Measurements from ENCODE around the gene NUAK2. TPM values are rescaled to one million over a fixed set of nuclear protein-coding genes. Genes with fewer than 3 reads are reported as not detected.

NUAK2 gene
- total RNA-seq, 1 donor from 2014 or later, result 13.5 TPM

GRCh38 chr1:205275133-205275532, 46.4 kb downstream of the NUAK2 start:
- Mint-ChIP-seq H3K9me3 (no peaks in the 10 kb centered on the region), H3K4me3 (no peak overlapping the region), H3K36me3 (no peaks in the 10 kb centered on the region), H3K27me3 (no peaks in the 10 kb centered on the region), H3K4me1 (ENCODE audit: unreplicated experiment) (no peaks in the 10 kb centered on the region), H3K27ac (no peak overlapping the region)
- TF ChIP-seq CTCF (conservative IDR thresholded peaks at IDR 0.05), result no peak
- DNase-seq (ENCODE audit: extremely low spot score, unreplicated experiment), result no peak

DNA sequence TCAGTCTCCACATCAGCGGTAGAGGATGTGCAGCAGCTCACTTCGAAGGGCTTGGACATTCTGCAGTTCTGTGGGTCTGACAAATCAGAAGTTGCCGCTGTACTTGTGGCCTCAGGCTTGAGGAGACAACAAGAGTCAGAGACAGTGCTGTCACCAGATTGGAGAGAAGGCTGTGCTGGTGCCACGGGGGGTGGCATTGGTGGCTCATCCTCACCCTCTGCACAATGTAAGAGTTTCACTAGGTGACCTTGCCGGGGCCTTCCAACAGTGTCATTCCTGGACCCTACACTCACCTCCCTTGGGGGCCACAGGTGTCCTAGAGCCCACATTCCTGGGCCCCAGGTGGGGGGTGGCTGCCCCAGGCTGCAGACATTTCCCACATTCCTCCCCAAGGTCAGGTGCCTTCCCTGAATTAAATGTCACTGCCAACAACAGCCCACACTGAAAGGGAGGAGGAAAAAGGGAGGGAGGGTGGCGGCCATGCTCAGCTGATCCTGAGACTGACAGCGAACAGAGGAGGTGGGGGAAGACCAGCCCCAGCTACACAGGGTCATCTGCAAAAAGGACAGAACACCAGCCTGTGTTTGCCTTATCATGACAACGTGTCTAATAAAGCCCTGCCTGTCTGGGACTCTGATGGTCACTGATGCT, 47.4 kb downstream of the NUAK2 start:
- TF ChIP-seq CTCF (conservative IDR thresholded peaks at IDR 0.05), result no peak
- H3K4me1 Mint-ChIP-seq (ENCODE audit: unreplicated experiment), result no peaks in the 10 kb centered on the region
- H3K4me3 Mint-ChIP-seq, result no peak overlapping the region
- H3K36me3 Mint-ChIP-seq, result no peaks in the 10 kb centered on the region
- peak overlapping the region; percentile 34 for H3K27ac Mint-ChIP-seq
- H3K9me3 Mint-ChIP-seq, result no peaks in the 10 kb centered on the region
- no peak for DNase-seq (ENCODE audit: extremely low spot score, unreplicated experiment)
- H3K27me3 Mint-ChIP-seq, result no peaks in the 10 kb centered on the region

DNA sequence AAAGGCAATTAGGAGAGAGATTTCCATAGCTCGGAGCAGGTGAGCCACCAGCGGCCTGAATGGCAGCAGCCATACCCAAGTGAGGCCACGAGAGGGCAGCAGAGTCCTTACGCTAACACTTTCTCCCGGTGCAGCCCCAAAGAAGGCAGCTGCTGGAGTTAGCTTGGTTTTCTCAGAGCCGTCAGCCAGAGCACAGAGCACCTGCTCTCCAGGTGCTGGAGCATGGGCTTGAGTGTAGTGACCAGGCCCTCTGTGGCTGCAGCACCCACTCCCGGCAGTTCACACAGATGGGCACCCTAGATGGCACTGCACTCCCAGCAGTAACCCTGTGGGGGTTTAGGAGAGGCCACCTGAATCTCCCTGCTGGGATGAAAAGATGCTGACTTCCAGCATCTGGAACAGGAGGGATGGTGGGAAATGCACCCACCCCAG, 48.0 kb downstream of the NUAK2 start:
- TF ChIP-seq CTCF (conservative IDR thresholded peaks at IDR 0.05), result peak; percentile 98
- Mint-ChIP-seq H3K9me3 (no peaks in the 10 kb centered on the region), H3K27me3 (no peaks in the 10 kb centered on the region), H3K4me1 (ENCODE audit: unreplicated experiment) (no peaks in the 10 kb centered on the region), H3K36me3 (no peaks in the 10 kb centered on the region), H3K27ac (peak overlapping the region; percentile 34), H3K4me3 (no peak overlapping the region)
- DNase-seq (ENCODE audit: extremely low spot score, unreplicated experiment), result peak; percentile 86

GRCh38 chr1:205272536-205272935, 49.0 kb downstream of the NUAK2 start:
- H3K27ac Mint-ChIP-seq, result no peak overlapping the region
- no peaks in the 10 kb centered on the region for H3K9me3 Mint-ChIP-seq
- no peak for TF ChIP-seq CTCF (conservative IDR thresholded peaks at IDR 0.05)
- H3K4me1 Mint-ChIP-seq (ENCODE audit: unreplicated experiment), result peaks cover 4% of the 10 kb centered on the region
- DNase-seq (ENCODE audit: extremely low spot score, unreplicated experiment), result no peak
- no peak overlapping the region for H3K4me3 Mint-ChIP-seq
- no peaks in the 10 kb centered on the region for H3K27me3 Mint-ChIP-seq
- no peaks in the 10 kb centered on the region for H3K36me3 Mint-ChIP-seq

GRCh38 chr1:205271745-205272144, 49.8 kb downstream of the NUAK2 start:
- Mint-ChIP-seq H3K27me3 (no peaks in the 10 kb centered on the region), H3K36me3 (no peaks in the 10 kb centered on the region), H3K4me1 (ENCODE audit: unreplicated experiment) (peaks cover 6% of the 10 kb centered on the region), H3K27ac (no peak overlapping the region), H3K4me3 (no peak overlapping the region), H3K9me3 (no peaks in the 10 kb centered on the region)
- no peak for TF ChIP-seq CTCF (conservative IDR thresholded peaks at IDR 0.05)
- no peak for DNase-seq (ENCODE audit: extremely low spot score, unreplicated experiment)

Data from type B pancreatic cell (in vitro differentiated cells).